ENCODE results near the gene DTNA.

DTNA gene

DNA sequence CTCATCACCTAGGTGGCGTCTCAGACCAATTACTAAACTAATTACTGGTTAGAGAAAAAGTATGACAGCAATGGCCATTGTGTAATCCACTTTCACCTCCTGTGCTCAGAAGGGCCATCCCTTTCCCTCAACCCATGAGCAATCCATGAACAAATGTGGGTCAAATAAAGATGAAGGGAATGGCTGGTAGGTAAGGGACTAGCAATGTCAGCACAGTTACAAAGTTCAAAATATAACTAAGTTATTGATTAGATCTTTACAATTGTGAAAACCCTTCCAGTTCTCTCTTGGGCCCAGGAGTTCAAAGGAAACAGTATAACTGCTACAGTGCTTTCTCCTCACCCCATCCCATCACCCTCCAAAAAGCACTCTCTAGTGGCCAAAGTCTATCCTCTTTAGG, 98.3 kb downstream of the DTNA start:
- no peak for DNase-seq

DNA sequence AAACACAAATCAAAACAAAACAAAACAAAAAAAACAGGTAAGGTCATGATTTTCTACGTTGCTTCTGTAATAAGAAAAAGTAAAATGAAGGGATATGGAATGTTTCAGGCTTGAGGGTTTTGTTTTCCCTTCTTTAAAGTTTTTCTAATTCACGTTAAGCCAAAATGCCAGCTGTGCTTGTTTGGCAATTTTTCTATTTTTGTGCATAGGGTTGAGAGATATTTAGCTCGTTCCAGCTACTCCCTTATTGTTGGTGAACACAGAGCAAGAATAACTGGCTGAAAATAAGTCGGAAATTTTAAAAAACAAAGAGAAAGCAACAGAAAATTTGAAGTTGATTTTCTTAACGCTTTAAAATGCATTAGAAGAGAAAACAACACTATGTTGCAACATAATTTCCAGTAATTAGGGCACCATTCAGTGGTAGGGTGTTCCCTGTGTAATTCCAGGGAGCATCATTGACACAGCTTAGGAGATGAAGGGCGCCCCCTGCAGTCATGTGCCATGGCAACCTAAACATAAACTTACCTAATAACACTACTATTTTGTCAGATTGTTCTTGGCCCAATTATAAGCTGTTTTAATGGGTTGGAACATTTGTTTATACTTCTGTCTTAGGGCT, 99.5 kb downstream of the DTNA start:
- peak; percentile 49 for DNase-seq

DNA sequence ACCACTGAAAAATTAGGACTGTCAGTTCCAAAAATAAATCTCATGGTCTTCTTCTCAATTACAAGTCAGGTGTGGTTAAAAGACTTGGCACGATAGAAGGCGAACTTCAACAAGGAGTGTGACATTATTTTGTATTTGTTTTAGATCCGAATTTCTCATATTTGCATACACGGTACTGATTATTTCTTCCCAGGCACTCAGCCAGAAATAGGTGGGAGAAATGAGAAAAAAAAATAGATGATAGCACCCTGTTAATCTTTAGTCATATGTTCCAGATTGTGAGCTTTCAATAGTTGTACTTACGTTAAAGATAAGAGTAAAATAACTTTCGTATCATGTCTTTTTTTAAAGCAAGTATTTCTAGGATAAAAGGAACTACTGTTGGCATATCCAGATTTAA, 106.1 kb downstream of the DTNA start:
- no peak for DNase-seq

DNA sequence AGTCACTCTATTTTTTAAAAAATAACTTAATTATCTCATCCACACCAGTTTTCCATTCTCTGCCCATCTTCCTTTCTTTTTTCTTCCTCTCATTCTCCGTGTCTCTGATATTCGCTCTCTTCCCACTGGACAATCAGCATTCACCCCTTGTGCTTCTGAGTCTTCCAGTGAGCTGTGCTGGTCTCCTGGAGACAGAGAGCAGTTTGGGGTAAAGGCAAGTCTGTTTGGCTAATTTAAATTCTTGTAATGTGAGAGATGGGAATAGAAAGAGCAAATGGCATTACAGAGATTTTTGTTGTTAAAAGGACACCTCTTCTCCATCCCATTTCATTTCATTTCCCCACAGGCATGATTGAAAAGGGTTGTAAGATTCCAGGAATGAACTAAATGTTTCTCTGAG, 107.5 kb downstream of the DTNA start:
- DNase-seq, result no peak

DNA sequence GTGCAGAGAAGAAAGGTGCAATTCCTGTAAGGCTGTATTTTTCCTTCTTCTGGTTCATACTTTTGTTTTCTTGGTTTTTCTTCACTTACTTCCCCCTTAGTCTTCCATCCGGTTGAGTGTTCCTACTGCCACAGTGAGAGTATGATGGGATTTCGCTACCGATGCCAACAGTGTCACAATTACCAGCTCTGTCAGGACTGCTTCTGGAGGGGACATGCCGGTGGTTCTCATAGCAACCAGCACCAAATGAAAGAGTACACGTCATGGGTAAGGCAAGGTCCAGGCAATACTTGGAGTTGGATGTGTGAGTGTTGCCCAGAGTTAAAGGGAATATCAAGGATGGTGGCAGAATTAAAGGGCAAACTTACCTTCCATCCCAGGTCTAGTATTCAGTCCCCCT, 108.0 kb downstream of the DTNA start:
- no peak for DNase-seq

DNA sequence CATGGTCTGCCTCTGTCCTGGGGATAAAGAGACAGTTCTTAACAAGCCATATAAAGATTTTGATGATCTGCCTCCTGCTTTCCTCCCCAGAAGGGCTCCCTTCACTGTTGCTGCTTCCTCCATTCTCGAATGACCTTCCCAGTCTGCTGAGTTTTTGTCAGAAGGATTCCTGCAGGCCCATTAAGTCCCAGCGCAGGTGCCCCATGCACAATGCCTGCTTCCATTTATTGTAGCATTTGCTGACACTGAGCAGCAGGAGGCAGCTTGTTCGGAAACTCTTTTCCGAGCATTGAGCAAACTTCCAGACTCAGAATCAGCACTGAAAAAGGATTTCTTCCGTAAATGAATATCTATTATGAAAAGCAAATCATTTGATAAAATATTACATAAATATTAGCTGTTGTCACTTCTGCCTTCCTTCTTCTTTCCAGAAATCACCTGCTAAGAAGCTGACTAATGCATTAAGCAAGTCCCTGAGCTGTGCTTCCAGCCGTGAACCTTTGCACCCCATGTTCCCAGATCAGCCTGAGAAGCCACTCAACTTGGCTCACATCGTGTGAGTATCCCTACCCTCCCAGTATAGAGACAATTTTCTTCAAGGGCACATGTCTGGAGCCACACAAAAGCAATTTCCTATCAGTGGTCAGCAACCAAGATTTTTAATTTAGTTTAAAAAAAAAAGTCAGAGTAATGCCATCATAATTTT, 110.4 kb downstream of the DTNA start:
- DNase-seq, result no peak

DNA sequence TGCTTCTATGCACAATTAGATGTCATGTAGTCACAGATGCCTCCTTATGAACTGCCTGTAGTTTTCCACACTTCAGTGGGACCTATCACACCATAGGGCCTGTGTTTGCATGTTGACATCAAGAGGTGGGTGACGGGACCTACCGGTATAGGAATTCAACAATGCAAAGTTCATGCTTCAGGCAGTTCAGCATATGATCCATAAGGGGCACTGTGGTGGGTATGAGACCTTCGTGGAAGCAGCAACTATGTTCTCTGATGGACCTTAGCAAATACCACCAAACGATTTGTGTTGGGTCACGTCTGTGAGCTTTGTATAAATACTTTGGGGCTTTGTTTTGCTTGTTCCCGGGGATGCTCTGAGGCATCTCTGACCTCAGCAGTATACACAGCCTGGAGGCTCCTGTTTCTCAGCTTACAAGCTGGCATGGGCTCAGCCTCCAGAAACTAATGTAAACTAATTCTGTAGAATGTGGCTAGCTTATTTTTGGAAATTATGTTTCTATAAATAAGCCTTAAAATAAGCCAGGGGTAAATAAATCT, 111.6 kb downstream of the DTNA start:
- DNase-seq, result no peak

DNA sequence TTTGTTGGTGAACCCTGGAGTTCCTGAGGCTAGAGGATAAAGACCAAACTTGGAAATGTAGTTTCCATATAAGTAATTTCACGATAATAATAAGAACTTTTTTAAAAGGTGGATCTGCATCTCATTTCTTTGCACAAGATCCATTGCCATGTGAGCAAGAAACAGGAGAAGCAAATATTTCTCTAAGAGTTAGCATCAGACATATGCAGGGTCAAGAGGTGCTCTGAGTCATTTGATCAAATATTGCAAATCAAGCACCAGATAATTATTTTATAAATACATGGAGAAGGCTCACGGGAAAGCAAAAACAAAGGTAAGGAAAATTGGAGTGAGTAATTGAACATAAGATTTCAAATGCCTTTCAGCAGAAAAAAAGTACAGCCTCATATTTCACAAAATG, 118.0 kb downstream of the DTNA start:
- no peak for DNase-seq

DNA sequence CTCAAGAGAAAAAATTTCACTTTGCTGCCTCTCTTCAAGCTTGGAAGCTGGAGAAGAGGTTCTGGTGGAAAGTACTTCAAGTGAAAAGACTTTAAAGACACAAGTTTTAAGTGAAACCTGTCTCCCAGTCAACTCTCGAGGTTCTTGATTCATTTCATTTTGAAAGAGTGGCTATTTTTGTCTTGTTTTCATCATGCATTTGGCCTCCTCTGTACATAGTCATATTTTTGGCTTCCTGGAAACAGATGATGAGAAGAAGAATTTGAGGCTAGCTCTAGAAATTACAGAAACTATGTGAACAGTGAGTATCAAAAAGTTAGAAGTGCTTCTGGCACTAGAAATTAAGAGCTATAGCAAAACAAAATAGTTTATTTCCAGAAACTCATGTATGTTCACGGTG, 124.8 kb downstream of the DTNA start:
- DNase-seq, result no peak

DNA sequence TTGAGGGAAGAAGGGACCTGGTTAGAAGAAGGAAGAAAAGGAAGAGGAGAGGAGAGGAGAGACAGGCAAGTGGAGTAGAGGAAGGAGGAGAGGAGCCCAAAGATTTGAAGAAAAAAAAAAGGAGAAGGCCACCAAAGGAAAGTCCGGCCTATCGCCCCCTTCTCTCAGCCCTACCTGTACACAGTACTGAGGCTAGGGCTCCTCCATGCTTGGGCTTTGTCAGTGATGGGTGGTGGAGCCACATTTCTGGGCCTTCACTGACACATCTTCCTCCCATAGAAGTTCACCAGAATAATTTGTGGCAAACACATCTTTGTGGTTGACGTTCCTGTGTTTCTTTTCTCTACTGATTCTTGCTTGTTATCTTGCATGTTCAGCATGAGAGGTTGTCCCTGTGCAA, 125.4 kb downstream of the DTNA start:
- DNase-seq, result no peak

DNA sequence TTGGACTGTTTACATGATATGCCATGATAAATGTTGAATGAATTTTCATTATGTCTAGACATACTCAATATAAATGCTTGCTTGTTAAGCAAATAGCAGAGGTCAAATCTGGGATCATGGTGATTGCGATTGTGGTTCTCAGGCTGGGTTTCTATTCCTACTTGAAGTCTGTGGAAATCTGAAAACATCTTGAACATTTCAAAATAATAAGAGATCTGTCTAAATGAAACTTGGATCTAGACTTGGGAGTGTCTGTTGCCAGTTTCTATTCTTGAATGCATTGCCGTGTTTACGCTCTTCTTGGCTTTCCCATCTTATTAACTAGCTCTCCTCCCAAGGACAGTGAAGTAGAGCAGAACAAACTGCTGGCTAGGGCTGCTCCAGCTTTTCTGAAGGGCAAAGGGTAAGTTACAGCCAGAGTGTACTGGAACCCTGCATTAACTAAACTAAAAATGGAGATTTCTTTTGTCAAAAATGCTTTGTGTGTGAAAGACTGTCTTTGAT, 127.7 kb downstream of the DTNA start:
- peak; percentile 29 for DNase-seq

DNA sequence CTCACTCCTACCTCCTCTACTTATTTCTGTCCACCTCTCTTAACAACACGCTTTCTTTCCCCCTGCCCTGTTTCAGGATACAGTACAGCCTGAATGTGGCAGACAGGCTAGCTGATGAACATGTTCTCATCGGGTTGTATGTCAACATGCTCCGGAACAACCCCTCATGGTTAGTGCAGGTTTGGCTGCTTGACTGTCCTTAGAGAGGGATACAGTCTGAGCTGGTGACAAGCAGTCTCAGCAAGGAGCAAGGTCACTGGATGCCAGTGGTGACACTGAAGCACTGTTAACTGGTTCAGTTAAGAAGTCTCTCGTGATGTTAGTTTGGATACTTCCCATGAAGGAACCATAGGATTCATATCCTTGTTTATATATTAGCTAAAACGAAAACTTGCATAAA, 128.6 kb downstream of the DTNA start:
- DNase-seq, result no peak

DNA sequence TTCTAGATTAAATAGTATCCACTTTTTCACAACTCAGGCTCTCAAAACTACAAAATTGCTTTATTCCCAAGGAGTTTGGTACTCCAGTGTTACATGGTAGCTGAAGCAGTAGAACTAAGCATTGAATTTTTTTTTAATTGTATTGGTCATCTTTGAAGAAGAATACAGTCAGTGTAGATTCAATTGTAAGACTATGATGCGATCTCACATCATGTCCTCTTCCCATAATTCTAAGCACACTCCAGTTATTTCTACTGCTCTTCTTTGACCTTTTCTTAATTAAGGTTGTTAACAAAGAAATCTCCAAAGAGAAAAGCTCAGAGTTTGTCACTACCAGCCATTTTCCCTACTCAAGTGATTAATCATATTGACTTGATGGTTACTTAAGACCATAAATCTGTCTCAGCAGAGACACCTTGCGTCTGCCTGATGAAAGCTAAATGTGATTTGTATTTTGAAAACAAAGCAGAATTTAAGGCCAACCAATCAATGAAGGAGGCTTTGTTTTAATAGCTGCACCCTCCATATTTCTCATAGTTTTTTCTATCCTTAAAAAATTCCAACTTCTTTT, 130.2 kb downstream of the DTNA start:
- no peak for DNase-seq

DNA sequence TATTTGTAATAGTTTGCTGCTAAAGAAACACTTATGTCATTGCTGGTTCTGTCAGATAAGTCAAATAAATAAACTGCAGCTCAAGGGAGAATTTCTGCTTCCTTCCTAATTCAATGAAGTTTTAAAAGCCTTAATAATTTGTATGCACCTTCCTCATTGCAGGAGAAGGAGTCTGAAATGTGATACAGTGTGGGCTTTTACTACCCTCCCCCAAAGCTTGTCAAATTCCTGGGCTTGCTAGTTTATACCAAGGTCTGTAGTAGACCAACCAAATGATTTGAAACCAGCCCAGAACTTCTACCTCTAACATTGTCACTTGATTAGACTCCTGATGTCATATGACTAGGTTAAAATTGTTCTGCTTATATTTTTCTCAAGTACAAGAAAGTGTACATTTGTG, 131.8 kb downstream of the DTNA start:
- DNase-seq, result no peak

DNA sequence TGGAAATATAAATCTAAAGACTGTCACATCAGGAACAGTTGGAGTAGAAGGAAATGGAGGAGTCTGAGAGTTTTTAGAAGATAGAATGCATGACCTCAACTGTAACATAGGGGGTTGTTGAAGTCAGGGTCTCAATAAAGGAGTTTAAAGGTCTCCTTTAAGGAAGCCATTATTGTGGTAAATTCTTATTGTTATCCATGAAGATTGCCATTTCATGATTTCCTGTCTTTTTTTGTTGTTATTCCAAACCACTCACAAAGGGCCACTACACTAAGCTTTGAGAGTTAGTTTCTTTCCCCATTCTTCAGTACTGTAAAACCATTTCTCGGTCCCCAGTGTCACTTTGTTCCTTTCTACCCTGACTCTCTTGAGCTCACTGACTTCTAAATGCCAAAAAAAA, 134.0 kb downstream of the DTNA start:
- DNase-seq, result no peak

DNA sequence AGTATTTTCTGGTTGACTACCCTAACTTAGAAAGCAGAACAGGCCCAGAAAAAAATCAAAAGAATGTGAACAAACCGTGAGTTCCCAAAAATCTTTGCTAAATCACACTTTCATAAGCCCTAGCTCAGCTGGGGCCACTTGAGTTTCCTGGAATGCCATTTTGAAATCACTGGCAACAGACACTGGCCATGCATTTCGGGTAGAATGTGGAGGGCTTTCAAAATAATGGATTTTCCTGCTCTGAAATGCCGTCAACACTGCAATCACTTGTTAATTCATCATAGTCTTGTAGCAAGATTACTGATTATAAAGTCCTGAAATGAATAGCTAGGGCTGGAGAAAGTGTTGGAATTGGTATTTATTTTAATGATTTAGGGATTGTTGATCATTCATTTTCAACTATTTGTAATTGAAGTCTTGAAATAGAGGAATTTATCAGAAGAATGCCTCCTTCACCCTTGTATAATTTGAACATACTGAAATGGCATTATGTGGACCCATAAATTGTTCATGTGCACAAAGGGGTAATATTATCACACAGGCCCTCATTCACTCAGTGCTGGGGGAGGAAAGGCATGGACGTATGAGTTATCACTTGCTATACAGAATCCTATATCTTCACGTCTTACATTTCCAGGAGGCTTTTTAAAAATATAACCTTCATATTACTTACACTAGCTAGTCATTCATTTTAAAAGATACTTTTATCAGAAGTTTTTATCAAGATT, 134.8 kb downstream of the DTNA start:
- DNase-seq, result peak; percentile 54

DNA sequence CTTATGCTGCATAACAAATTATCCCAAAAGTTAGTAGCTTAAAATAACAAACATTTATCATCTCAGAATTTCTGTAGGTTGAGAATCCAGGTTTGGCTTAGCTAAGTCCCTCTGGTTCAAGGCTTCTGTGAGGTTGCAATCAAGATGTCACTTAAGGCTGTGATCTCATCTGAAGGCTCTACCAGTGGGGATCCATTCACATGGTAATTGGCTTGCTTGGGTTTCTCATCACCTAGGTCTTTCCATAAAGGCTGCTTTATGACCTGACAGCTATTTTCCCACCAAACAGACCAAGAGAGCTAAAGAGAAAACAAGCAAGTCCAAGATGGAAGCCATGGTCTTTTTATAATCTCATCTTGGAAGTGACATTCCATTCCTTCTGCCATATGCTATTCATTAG, 137.3 kb downstream of the DTNA start:
- DNase-seq, result no peak

DNA sequence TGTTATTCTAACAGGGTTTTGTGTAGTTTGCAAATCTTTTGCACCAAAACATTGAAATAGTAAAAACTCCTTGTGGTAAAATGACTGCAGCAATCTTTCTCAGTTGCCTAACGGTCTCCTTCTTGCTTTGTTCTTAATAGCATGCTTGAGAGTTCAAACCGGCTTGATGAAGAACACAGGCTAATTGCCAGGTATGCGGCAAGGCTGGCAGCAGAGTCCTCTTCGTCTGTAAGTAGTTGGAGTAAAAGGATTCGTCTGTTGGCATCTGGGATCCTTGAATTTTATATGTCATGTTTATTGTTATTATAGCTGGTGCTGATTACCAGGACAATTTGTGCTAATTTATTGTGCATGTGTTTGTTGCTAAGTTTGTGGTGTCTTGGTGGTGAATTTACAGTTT, 138.1 kb downstream of the DTNA start:
- no peak for DNase-seq

DNA sequence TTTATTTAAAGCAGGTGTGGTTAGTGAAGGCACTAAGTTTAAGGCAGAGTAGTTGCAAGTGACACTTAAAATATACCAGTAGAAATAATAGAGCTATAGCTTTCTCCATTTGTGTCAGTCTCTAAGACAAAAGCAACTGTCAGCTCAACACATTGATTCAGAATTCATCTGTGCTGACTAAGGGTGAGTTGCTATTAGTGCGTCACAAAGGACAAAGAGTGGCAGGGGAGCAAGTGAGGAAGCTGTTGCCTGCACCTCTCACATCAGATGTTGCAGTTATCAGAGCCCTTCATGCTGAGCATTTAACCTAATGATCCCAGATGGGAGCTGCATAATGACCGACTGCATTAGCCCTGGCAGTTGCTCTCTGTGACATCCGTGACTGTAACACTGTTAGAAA, 138.6 kb downstream of the DTNA start:
- DNase-seq, result no peak

DNA sequence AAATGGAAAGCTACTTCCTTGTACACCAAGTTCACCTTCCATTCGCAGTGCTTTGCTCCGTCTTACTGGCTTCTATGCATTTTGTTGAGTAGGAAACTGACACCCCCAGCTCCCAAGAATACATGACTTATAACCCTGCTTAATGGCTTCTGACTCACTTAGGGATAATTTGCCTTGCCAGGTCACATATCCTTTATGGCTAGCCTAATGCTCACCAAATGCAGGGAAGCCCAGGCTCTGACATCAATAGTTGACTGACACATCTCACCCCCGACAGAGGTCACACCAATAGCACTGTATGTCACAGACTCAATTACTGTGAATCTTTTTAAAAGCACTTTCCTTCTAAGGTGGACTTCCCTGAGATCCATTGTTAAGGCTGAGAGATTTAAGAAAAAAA, 147.2 kb downstream of the DTNA start:
- peak; percentile 14 for DNase-seq

DNA sequence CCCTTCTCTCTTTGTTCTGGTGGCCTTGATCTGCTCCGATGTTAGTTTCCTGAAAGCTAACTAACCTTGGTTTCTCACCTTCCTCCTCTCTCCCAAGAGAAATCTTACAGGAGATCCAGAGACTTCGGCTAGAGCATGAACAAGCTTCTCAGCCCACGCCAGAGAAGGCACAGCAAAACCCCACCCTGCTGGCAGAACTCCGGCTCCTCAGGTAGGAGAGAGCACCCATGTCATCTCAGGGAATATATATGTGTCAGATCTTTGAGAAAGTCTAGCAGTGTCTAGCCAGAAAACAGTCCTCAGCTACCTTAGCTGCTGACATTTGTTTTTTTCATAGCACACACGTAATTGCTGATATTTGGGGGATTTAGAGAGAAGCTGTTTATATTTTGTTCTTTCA, 148.1 kb downstream of the DTNA start:
- DNase-seq, result no peak

DNA sequence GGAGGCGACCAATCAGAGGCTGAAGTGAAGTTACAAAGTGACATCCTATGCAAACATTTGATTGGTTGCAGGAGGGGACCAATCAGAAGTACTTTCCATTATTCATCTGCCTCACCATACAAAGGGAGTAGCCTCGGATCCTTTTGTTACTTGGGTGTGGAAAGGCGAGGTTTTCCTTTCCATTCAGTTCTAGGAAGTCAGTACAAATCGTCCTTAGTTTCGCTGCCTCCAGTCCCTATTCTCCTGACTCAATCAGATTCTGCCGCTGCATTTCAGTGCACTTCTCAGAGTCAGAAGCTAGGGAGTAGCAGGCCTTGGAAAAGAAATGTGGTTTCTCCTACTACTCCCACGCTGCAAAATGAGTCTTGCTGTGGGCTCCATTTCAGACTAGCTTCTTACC, 149.4 kb downstream of the DTNA start:
- peak; percentile 8 for DNase-seq

DNA sequence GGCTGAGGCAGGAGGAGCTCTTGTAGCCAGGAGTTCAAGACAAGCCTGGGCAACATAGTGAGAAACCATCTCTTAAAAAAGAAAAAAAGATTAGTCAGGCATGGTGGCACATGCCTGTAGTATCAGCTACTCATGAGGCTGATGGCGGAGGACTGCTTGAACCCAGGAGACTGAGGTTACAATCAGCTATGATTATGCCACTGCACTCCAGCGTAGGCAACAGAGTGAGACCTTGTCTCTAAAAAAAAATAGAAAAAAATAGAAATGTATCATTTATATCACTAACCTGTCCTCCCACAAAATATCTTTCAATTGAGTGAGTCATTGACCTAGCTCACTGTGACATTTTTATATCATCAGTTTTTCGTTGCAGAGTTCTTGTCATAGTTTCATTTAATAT, 152.5 kb downstream of the DTNA start:
- DNase-seq, result no peak

DNA sequence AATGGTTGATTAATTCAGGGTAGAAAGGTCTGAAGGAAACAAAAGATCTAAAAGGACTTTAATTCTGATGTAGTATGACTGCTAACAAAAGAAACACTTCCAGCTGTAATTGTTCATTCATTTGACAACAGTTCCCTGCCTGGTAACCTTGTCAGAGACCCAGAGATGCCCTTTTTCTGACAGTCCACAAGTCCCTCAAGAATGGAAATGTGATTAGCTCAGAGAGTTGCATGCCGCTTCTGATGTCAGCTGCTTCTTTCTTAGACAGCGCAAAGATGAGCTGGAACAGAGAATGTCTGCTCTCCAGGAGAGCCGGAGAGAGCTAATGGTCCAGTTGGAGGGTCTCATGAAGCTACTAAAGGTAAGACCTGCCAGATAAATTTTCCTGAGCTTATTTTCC, 153.6 kb downstream of the DTNA start:
- no peak for DNase-seq
